Epidermal melanocyte (primary cell): Measurements from ENCODE around the gene ZNF224.

Source experiments
- DNase-seq: peaks from one replicate; pipeline ENCODE4 v3.0.0; 2011; ENCODE audit warnings: low spot score; ENCODE audit not compliant: insufficient read length

Gene ZNF224

GRCh38 chr19:44093931-44094765 is at the start of gene ZNF224:
Gene ZNF224, plus strand, starts transcription at chr19:44094361. Its CDS starts 3,513 bp downstream, at chr19:44097874.
- DNase-seq: peak; percentile 90

- no peak for DNase-seq
Measured at GRCh38 chr19:44050740-44051649, 43.2 kb upstream of the ZNF224 start.

GRCh38 chr19:44051650-44052402 is 42.3 kb upstream of the ZNF224 start, which contains the start of gene ZNF223:
Gene ZNF223, plus strand, starts transcription at chr19:44052036. Its CDS starts 3,141 bp downstream, at chr19:44055177.
- DNase-seq: peak; percentile 97

GRCh38 chr19:44055870-44056269 is 38.3 kb upstream of the ZNF224 start:
- DNase-seq: no peak

- DNase-seq: no peak
Measured at GRCh38 chr19:44059229-44059628, 34.9 kb upstream of the ZNF224 start.

GRCh38 chr19:44061038-44061437 is 33.1 kb upstream of the ZNF224 start:
- no peak for DNase-seq

GRCh38 chr19:44066305-44066704 is 27.9 kb upstream of the ZNF224 start:
- no peak for DNase-seq

GRCh38 chr19:44069415-44069814 is 24.7 kb upstream of the ZNF224 start:
- DNase-seq: no peak

GRCh38 chr19:44071824-44072542 is 22.2 kb upstream of the ZNF224 start, which contains the start of gene ZNF284:
Gene ZNF284, plus strand, starts transcription at chr19:44072159. Its CDS starts 4,231 bp downstream, at chr19:44076390.
- peak; percentile 97 for DNase-seq

GRCh38 chr19:44072543-44073401 is 21.4 kb upstream of the ZNF224 start:
- DNase-seq: no peak

- no peak for DNase-seq
Measured at GRCh38 chr19:44076325-44076724, 17.8 kb upstream of the ZNF224 start.

- no peak for DNase-seq
Measured at GRCh38 chr19:44092108-44092507, 2.1 kb upstream of the ZNF224 start.

- no peak for DNase-seq
Measured at GRCh38 chr19:44107751-44108150, 13.6 kb downstream of the ZNF224 start.

- no peak for DNase-seq
Measured at GRCh38 chr19:44109458-44109857, 15.3 kb downstream of the ZNF224 start.

GRCh38 chr19:44111910-44112463 is 17.8 kb downstream of the ZNF224 start:
- peak; percentile 29 for DNase-seq

GRCh38 chr19:44112802-44113137 is 18.6 kb downstream of the ZNF224 start:
- no peak for DNase-seq

- peak; percentile 96 for DNase-seq
Measured at GRCh38 chr19:44113138-44113783, 19.1 kb downstream of the ZNF224 start, which contains the start of gene ZNF225. Gene ZNF225, plus strand, starts transcription at chr19:44113399. Its CDS starts 2,429 bp downstream, at chr19:44115828.

GRCh38 chr19:44113784-44114390 is 19.7 kb downstream of the ZNF224 start:
- no peak for DNase-seq
